DOHH2 (cell line): Measurements from ENCODE around the gene FXYD7.
A peak's percentile ranks its signal among the peaks of the same experiment; 100 is the strongest.

Source experiments
- CTCF ChIP-seq: fragments of 200-600 bp; sonication (generic); IDR thresholded peaks from one replicate; pipeline ENCODE4 v1.5.1; 2014; ENCODE audit warnings: antibody characterized with exemption, mild to moderate bottlenecking, low read depth, low read length; ENCODE audit not compliant: poor library complexity, severe bottlenecking
- EZH2phosphoT487 ChIP-seq: fragments of 200-600 bp; sonication (generic); IDR thresholded peaks from 2 replicates; pipeline ENCODE4 v1.6.1; 2017; ENCODE audit warnings: borderline replicate concordance, mild to moderate bottlenecking, antibody characterized with exemption, low read length, moderate library complexity, mixed read lengths

- TF ChIP-seq CTCF (peak; percentile 98), EZH2phosphoT487 (no peak)
Measured at GRCh38 chr19:35114353-35115176, 28.5 kb upstream of the FXYD7 start.
